GM23338 (cell line): ENCODE data around the gene MED12L. TPM values are rescaled to one million over a fixed set of nuclear protein-coding genes. Genes with fewer than 3 reads are reported as not detected.

Source experiments
- ATAC-seq: fragments of 200-7000 bp; cut with Tn5 transposase; 3 replicates; pipeline ENCODE4 v1.9.1; 2020
- DNase-seq: peaks from one replicate; pipeline ENCODE4 v3.0.0-alpha.2; 2015; ENCODE audit warnings: low spot score
- H2AFZ ChIP-seq: fragments of 200-600 bp; sonication (generic); 2 replicates; pipeline ENCODE4 v1.8.0; 2016; ENCODE audit warnings: antibody characterized with exemption, mild to moderate bottlenecking, moderate library complexity
- H3F3A ChIP-seq: fragments of 200-600 bp; sonication (generic); replicated peaks from 2 replicates; pipeline ENCODE4 v1.8.0; 2017; ENCODE audit warnings: antibody characterized with exemption, mixed run types, low read depth
- H3K27ac ChIP-seq: fragments of 200-600 bp; sonication (generic); 2 replicates; pipeline ENCODE4 v1.6.1; 2016; ENCODE audit warnings: low read depth
- H3K27me3 ChIP-seq: fragments of 200-600 bp; sonication (generic); 2 replicates; pipeline ENCODE4 v1.8.0; 2016; ENCODE audit warnings: mild to moderate bottlenecking, mixed run types, moderate library complexity; ENCODE audit not compliant: insufficient read depth
- H3K36me3 ChIP-seq: fragments of 200-600 bp; sonication (generic); 2 replicates; pipeline ENCODE4 v1.8.0; 2016; ENCODE audit warnings: mild to moderate bottlenecking; ENCODE audit not compliant: insufficient read depth
- H3K4me1 ChIP-seq: fragments of 200-600 bp; sonication (generic); 2 replicates; pipeline ENCODE4 v1.8.0; 2016; ENCODE audit warnings: mild to moderate bottlenecking, moderate library complexity; ENCODE audit not compliant: insufficient read depth
- H3K4me2 ChIP-seq: fragments of 200-600 bp; sonication (generic); 2 replicates; pipeline ENCODE4 v1.7.1; 2017; ENCODE audit warnings: mixed run types
- H3K4me3 ChIP-seq: fragments of 200-600 bp; sonication (generic); 2 replicates; pipeline ENCODE4 v1.6.1; 2016; ENCODE audit warnings: mixed run types
- H3K79me2 ChIP-seq: fragments of 200-600 bp; sonication (generic); replicated peaks from 2 replicates; pipeline ENCODE4 v1.8.0; 2017; ENCODE audit warnings: mild to moderate bottlenecking; ENCODE audit not compliant: insufficient read depth
- H3K9me2 ChIP-seq: fragments of 200-600 bp; sonication (generic); 2 replicates; pipeline ENCODE4 v1.8.0; 2017; ENCODE audit not compliant: insufficient read depth
- H4K20me1 ChIP-seq: fragments of 200-600 bp; sonication (generic); replicated peaks from 2 replicates; pipeline ENCODE4 v1.8.0; 2017; ENCODE audit warnings: mild to moderate bottlenecking; ENCODE audit not compliant: insufficient read depth
- H3K27ac Mint-ChIP-seq: 2 replicates; pipeline ENCODE4 v1.8.0; 2020; ENCODE audit warnings: inconsistent platforms, mild to moderate bottlenecking, moderate library complexity, mixed read lengths
- H3K27me3 Mint-ChIP-seq: 3 replicates; pipeline ENCODE4 v1.8.0; 2022; ENCODE audit warnings: low read depth, mild to moderate bottlenecking, moderate library complexity, mixed read lengths, inconsistent platforms; ENCODE audit not compliant: insufficient read depth, poor library complexity
- H3K36me3 Mint-ChIP-seq: 3 replicates; pipeline ENCODE4 v1.8.0; 2021; ENCODE audit warnings: low read depth, mild to moderate bottlenecking, inconsistent platforms, moderate library complexity, mixed read lengths
- H3K4me1 Mint-ChIP-seq: 3 replicates; pipeline ENCODE4 v1.8.0; 2020; ENCODE audit warnings: mild to moderate bottlenecking, inconsistent platforms, mixed read lengths
- H3K4me3 Mint-ChIP-seq: 3 replicates; pipeline ENCODE4 v1.8.0; 2021; ENCODE audit warnings: moderate library complexity, mild to moderate bottlenecking, inconsistent platforms, mixed read lengths
- H3K9me3 Mint-ChIP-seq: 3 replicates; pipeline ENCODE4 v1.8.0; 2020; ENCODE audit warnings: moderate library complexity, mild to moderate bottlenecking, inconsistent platforms, mixed read lengths
- EZH2 ChIP-seq: fragments of 200-600 bp; sonication (generic); IDR thresholded peaks from one replicate; pipeline ENCODE4 v1.8.0; 2017; ENCODE audit warnings: antibody characterized with exemption, mild to moderate bottlenecking, low read depth; ENCODE audit not compliant: unreplicated experiment
- EZH2phosphoT487 ChIP-seq: fragments of 200-600 bp; sonication (generic); IDR thresholded peaks from one replicate; pipeline ENCODE4 v1.8.1; 2018; ENCODE audit warnings: antibody characterized with exemption; ENCODE audit not compliant: unreplicated experiment
- JUNB ChIP-seq: IDR thresholded peaks from one replicate; pipeline ENCODE4 v1.6.1; 2016; ENCODE audit warnings: antibody characterized with exemption; ENCODE audit not compliant: unreplicated experiment
- STAT1 ChIP-seq: IDR thresholded peaks from one replicate; pipeline ENCODE4 v1.6.1; 2016; ENCODE audit warnings: antibody characterized with exemption; ENCODE audit not compliant: unreplicated experiment
- polyA plus RNA-seq: library from polyadenylated mRNA; unstranded; fragments of >200 nt; fragmentation: Nextera tagmentation; extraction: Ambion mirVana; gene quantifications from 2 replicates; pipeline ENCODE4 v1.2.1, GENCODE V29; 2016
- total RNA-seq: library from RNA; depleted of rRNA; stranded (reverse); fragments of >200 nt; shearing (Covaris generic); gene quantifications from 2 replicates; pipeline ENCODE4 v1.2.3, GENCODE V29; 2014
- TF ChIP-seq, protein P1 (sequence below): fragments of 250-450 bp; sonication (Bioruptor Pico); IDR thresholded peaks from 2 replicates; pipeline ENCODE4 v1.5.0; 2020; ENCODE audit warnings: mild to moderate bottlenecking, moderate library complexity

The MED12L gene
- total and polyA plus RNA-seq, 2 experiments from 2014 or later: 5.7 to 25.0 TPM

DNA sequence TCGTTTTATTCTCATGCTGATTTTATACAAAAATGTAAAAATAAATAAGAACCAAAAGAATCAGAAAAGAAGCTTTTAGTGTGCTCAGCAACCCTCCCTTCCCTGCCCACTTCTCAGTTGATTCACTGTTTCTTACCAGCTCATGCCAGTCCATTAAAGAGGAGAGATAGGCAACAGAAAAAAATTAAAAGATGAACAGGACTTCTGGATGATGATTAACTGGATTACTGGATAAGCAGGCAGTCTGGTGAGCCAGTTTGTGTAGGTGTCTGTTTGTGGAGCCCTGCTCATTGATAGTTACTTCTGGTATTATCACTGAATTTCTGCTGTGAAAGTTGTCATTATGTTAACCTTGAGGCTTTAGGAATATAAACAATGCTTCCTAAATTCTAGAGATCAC is 132.7 kb downstream of the MED12L start (continued):
- TF ChIP-seq, protein P1, sequence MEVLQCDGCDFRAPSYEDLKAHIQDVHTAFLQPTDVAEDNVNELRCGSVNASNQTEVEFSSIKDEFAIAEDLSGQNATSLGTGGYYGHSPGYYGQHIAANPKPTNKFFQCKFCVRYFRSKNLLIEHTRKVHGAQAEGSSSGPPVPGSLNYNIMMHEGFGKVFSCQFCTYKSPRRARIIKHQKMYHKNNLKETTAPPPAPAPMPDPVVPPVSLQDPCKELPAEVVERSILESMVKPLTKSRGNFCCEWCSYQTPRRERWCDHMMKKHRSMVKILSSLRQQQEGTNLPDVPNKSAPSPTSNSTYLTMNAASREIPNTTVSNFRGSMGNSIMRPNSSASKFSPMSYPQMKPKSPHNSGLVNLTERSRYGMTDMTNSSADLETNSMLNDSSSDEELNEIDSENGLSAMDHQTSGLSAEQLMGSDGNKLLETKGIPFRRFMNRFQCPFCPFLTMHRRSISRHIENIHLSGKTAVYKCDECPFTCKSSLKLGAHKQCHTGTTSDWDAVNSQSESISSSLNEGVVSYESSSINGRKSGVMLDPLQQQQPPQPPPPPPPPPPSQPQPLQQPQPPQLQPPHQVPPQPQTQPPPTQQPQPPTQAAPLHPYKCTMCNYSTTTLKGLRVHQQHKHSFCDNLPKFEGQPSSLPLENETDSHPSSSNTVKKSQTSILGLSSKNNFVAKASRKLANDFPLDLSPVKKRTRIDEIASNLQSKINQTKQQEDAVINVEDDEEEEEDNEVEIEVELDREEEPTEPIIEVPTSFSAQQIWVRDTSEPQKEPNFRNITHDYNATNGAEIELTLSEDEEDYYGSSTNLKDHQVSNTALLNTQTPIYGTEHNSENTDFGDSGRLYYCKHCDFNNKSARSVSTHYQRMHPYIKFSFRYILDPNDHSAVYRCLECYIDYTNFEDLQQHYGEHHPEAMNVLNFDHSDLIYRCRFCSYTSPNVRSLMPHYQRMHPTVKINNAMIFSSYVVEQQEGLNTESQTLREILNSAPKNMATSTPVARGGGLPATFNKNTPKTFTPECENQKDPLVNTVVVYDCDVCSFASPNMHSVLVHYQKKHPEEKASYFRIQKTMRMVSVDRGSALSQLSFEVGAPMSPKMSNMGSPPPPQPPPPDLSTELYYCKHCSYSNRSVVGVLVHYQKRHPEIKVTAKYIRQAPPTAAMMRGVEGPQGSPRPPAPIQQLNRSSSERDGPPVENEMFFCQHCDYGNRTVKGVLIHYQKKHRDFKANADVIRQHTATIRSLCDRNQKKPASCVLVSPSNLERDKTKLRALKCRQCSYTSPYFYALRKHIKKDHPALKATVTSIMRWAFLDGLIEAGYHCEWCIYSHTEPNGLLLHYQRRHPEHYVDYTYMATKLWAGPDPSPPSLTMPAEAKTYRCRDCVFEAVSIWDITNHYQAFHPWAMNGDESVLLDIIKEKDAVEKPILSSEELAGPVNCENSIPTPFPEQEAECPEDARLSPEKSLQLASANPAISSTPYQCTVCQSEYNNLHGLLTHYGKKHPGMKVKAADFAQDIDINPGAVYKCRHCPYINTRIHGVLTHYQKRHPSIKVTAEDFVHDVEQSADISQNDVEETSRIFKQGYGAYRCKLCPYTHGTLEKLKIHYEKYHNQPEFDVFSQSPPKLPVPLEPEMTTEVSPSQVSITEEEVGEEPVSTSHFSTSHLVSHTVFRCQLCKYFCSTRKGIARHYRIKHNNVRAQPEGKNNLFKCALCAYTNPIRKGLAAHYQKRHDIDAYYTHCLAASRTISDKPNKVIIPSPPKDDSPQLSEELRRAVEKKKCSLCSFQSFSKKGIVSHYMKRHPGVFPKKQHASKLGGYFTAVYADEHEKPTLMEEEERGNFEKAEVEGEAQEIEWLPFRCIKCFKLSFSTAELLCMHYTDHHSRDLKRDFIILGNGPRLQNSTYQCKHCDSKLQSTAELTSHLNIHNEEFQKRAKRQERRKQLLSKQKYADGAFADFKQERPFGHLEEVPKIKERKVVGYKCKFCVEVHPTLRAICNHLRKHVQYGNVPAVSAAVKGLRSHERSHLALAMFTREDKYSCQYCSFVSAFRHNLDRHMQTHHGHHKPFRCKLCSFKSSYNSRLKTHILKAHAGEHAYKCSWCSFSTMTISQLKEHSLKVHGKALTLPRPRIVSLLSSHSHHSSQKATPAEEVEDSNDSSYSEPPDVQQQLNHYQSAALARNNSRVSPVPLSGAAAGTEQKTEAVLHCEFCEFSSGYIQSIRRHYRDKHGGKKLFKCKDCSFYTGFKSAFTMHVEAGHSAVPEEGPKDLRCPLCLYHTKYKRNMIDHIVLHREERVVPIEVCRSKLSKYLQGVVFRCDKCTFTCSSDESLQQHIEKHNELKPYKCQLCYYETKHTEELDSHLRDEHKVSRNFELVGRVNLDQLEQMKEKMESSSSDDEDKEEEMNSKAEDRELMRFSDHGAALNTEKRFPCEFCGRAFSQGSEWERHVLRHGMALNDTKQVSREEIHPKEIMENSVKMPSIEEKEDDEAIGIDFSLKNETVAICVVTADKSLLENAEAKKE (CRISPR knock-in tag): no peak
- TF ChIP-seq EZH2 (no peak), STAT1 (no peak)

DNA sequence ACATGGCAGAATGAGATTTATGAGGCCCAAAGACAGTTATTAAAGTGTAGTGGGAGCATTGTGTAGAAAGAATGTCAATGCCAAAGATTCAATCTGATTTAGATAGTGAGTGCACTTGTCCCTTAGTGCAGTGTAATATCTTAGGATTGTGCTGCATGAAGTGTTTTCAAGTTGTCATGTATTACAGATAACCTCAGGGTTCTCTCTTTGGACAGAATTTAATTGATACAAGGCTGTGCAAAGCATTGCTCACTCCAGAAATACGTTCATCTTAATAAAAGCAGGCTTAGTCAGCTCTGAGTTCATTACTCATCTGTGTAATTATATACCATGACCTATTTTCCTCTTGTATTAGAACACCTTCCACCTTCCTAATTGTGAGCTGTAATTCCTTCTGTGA is 133.6 kb downstream of the MED12L start:
- ATAC-seq: no peak
- Histone ChIP-seq H3K27ac (no peak overlapping the region), H3K4me3 (no peak overlapping the region), H3K9me2 (no peaks in the 10 kb centered on the region), H3K36me3 (no peaks in the 10 kb centered on the region), H4K20me1 (no peaks in the 10 kb centered on the region), H3K4me1 (peaks cover 19% of the 10 kb centered on the region), H3F3A (no peaks in the 10 kb centered on the region), H3K79me2 (no peaks in the 10 kb centered on the region), H2AFZ (no peak overlapping the region), H3K27me3 (no peaks in the 10 kb centered on the region), H3K4me2 (no peak overlapping the region)
- Mint-ChIP-seq H3K9me3 (peaks cover 19% of the 10 kb centered on the region), H3K27ac (no peak overlapping the region), H3K27me3 (no peaks in the 10 kb centered on the region), H3K4me1 (peaks cover 16% of the 10 kb centered on the region; the same call in 2 of the 3 replicates), H3K36me3 (peaks cover 34% of the 10 kb centered on the region), H3K4me3 (no peak overlapping the region)
- no peak for DNase-seq
- TF ChIP-seq EZH2phosphoT487 (no peak), STAT1 (no peak), JUNB (no peak)
